Epithelial cell of esophagus (primary cell): ENCODE measurements around the gene ANTXR2.
"Not testable (repeated sequence)": the region's sequence is repeated elsewhere in the genome, so short reads cannot be mapped to it uniquely, and the experiment has no call there.

Experiments used
- DNase-seq: peaks from one replicate; pipeline ENCODE4 v3.0.0; 2010; ENCODE audit warnings: low read depth
- H3K4me3 ChIP-seq: 2 replicates; pipeline ENCODE4 v1.5.1; 2011; ENCODE audit warnings: mild to moderate bottlenecking, low read length, control low read depth
- TF ChIP-seq, protein P1 (sequence below): IDR thresholded peaks from 2 replicates; pipeline ENCODE4 v1.5.1; 2011; ENCODE audit warnings: low read depth, mild to moderate bottlenecking, low read length, control low read depth, inconsistent platforms; ENCODE audit not compliant: insufficient read depth; ENCODE audit errors: missing control alignments

ANTXR2 gene

DNA sequence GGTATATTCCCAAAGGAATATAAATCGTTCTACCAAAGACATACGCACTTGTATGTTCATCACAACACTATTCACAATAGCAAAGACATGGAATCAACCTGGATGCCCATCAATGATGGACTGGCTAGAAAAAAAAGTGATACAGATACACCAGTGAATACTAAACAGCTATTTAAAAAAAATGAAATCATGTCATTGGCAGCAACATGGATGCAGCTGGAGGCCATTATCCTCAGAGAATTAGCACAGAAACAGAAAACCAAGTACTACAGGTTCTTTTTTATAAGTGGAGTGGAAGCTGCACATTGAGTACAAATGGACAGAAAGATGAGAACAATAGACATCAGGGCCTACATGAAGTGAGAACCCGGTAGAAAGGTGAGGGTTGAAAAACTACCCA lies 81.4 kb downstream of the ANTXR2 start:
- TF ChIP-seq, protein P1, sequence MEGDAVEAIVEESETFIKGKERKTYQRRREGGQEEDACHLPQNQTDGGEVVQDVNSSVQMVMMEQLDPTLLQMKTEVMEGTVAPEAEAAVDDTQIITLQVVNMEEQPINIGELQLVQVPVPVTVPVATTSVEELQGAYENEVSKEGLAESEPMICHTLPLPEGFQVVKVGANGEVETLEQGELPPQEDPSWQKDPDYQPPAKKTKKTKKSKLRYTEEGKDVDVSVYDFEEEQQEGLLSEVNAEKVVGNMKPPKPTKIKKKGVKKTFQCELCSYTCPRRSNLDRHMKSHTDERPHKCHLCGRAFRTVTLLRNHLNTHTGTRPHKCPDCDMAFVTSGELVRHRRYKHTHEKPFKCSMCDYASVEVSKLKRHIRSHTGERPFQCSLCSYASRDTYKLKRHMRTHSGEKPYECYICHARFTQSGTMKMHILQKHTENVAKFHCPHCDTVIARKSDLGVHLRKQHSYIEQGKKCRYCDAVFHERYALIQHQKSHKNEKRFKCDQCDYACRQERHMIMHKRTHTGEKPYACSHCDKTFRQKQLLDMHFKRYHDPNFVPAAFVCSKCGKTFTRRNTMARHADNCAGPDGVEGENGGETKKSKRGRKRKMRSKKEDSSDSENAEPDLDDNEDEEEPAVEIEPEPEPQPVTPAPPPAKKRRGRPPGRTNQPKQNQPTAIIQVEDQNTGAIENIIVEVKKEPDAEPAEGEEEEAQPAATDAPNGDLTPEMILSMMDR = no peak
- no peak overlapping the region for H3K4me3 ChIP-seq
- no peak for DNase-seq

DNA sequence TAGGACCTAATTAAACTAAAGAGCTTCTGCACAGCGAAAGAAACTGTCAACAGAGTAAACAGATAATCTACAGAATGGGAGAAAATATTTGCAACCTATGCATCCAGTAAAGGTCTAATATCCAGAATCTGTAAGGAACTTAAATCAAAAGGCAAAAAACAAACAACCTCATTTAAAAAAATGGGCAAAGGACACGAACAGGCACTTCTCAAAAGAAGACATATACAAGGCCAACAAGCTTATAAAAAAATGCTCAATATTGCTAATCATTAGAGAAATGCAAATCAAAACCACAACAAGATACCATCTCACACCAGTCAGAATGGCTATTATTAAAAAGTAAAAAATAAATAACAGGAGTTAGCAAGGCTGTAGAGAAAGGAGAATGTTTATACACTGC lies 81.9 kb downstream of the ANTXR2 start:
- DNase-seq, H3K4me3 ChIP-seq: not testable (repeated sequence)

DNA sequence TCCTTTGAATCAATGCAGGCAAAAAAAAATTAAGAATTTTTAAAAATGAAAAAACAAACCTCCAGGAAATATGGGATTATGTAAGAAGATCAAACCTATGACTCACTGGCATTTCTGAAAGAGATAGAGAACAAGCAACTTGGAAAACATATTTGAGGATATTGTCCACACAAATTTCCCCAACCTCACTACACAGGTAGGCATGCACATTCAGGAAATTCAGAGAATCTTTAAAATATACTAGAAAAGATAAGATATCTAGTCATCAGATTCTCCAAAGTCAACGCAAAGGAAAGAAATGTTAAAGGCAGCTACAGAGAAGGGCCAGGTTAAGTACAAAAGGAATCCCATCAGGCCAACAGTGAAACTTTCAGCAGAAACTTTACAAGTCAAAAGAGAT lies 85.6 kb downstream of the ANTXR2 start:
- TF ChIP-seq, protein P1 = no peak

DNA sequence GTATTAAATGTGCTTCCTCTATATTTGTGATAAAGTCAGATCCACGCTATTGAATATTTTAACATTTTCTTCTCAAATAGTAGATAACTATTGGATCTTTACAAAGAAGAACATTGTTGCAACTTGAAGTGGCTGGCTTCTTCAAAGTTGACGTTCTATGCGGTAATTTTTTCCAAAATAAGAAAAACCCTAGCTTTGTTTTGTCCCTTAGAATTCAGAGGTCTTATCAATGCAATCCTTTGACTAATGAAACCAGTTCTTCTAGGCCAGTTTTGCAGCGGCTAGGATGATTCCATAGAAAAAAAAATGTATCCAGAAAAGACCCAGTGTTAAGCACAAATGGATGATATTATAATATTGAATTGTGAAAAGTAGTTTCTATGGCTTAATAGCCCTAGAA lies 89.6 kb downstream of the ANTXR2 start:
- TF ChIP-seq, protein P1 = no peak
- no peak for DNase-seq
- H3K4me3 ChIP-seq = no peak overlapping the region

More for the DNA sequence above, 85.6 kb downstream of the ANTXR2 start:
- H3K4me3 ChIP-seq = no peak overlapping the region
- peak; percentile 39 for DNase-seq

DNA sequence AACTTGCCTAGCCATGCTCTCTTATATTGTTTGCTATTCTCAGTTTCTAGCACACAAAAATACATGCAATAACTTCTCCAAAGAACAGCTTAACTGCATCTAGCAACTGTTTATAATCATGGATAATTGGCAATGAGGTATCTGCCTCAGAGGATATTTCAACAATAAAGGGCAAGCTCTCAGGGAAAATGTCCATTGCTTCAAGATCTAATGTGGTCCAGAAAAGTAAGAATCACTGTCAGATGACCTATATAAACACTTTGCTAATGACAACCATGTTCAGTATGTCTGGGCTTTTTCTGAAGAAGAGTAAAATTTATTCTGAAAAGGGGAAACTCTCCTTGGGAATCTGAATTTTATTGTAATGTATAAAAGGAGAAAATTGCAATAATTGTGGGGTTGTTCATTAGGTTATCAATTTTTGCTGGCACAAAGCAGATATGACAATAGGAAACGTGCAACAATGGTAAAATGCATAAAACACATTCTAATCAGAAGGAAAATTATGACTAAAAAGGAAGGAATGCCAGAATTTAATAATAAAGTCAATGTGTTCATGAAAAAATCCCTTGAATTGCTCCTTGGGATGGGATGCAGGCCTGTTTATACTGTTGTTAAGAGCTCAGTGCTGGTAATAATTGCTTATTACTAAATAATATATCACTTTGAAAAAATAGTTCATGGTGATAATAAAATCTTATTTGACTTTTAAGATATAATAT lies 90.3 kb downstream of the ANTXR2 start:
- TF ChIP-seq, protein P1 = no peak
- no peak for DNase-seq
- H3K4me3 ChIP-seq = no peak overlapping the region

DNA sequence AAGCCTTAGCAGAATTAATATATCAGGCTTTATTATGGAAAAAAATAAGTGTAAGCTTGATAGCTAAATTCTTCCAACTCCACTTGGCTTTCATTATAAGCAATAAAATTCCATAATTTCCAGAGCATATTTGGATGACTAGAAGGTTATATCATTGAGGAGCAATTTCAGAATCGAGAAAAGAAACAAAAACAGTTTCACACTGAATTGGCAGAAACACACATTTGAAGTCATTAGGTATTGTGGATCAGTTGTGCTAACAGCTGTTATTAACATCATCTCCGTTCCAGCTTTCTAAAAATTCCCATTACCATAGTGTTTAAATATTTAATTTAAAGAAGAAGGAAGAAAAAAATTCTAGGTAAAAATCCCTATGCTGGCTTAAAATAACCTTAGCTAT lies 92.6 kb downstream of the ANTXR2 start:
- TF ChIP-seq, protein P1 = no peak
- no peak overlapping the region for H3K4me3 ChIP-seq
- no peak for DNase-seq

DNA sequence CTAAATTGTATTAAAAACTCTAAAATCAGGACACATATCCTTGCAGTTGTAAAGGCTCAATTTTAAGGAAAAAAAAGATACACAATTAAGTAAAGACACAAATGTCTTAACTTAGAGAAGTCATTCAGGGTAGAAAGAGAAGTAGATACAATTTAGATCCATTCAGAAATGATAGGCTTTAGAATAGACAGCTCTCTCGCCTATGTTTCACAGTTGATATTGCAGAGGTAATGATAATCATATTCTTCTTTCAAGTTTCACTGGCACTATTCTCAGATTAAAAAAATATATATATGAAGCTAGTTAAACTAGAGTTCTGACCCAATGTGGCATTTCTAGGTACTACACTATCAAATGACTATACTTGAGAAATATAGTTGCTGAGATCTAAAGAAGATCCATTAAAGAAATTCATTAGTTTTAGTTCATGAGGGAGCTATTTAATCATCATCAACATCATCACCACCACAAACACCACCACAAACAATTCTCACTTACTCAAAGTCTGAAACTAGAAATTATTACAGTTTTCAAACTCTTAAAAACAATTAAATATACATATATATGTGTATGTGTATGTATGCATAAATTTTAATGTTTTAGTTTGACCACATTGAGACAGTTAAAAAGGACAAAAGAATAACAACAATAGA lies 93.1 kb downstream of the ANTXR2 start:
- no peak overlapping the region for H3K4me3 ChIP-seq
- DNase-seq = no peak
- TF ChIP-seq, protein P1 = no peak
